CD4-positive, alpha-beta T cell treated with Interleukin-6 at 100 ng/mL for 8 hours (primary cell): ENCODE results near the gene OAS3.
"Not testable (repeated sequence)": the region's sequence is repeated elsewhere in the genome, so short reads cannot be mapped to it uniquely, and the experiment has no call there.

Experiments
- DNase-seq: peaks from one replicate; pipeline ENCODE4 v3.0.0-alpha.2; 2020; ENCODE audit warnings: mixed read lengths, low spot score

Gene OAS3

DNA sequence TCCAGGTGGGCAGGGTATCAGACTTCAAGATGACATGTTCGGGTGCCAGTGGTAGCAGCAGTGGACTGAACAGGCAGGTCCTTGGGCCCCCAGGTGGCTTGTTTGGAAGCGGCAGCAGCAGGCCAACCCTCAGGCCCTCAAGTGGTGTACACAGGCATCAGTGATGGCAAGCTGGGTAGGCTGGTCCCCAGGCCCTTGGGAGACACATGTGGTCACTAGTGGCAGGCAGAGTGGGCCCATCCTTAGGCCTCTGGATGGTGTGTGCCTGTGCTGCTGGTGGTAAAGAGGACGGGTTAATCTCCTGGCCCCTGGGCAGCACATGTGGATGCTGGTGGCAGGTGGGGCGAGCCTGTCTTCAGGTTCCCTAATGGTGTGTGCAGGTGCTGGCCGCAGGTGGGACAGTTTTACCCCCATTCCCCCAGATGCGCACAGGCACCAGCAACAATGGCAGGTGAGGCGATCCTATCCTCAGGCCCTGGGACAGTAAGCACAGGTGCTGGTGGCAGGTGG, 48.1 kb downstream of the OAS3 start:
- DNase-seq = no peak

DNA sequence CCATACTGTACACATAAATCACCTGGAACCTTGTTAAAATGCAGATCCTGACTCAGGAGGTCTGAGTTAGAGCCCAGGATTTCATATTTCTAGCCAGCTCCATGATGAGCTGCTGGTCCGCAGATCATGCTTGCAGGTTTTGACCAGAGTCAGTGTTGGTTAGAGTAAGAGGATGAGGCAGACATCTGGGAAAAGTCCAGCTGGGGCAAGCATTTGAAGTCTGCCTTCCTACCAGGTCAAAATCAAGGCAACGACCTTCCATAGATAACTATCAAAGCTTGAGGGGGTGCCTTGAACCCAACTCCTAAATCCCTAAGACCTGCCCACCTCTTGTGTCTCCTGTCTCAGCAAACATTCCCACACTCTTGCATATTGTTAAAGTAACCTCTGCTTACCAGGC, 49.3 kb downstream of the OAS3 start:
- DNase-seq = no peak

DNA sequence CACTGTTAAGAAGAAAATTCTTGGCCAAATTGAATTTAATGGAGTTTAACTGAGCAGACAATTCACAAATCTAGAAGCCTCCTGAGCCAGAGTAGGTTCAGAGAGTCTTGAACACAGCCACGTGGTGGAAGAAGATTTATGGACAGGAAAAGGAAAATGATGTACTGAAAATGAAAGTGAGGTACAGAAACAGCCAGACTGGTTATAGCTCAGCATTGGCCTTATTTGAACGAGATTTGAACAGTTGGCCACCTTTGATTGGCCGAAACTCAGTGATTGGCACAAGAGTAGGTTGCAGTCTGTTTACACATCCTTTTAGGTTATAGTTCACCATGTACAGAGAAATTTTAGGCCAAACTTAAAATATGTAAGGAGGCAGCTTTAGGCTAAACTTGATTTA, 50.0 kb downstream of the OAS3 start:
- DNase-seq = no peak

DNA sequence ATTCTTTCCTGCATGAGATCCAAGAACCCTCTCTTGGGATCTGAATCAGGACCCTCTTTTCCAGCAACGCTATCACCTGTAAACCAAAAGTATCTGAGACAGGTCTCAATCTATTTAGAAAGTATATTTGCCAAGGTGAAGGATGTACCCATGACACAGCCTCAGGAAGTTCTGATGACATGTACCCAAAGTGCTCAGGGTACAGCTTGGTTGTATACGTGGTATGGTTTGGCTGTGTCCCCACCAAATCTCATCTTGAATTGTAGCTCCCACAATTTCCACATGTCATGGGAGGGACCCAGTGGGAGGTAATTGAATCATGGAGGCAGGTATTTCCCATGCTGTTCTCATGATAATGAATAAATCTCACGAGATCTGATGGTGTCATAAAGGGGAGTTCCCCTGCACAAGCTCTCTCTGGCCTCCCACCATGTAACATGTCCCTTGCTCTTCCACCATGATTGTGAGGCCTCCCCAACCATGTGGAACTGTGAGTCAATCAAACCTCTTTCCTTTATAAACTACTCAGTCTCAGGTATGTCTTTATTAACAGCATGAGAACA, 50.6 kb downstream of the OAS3 start:
- DNase-seq = not testable (repeated sequence)

DNA sequence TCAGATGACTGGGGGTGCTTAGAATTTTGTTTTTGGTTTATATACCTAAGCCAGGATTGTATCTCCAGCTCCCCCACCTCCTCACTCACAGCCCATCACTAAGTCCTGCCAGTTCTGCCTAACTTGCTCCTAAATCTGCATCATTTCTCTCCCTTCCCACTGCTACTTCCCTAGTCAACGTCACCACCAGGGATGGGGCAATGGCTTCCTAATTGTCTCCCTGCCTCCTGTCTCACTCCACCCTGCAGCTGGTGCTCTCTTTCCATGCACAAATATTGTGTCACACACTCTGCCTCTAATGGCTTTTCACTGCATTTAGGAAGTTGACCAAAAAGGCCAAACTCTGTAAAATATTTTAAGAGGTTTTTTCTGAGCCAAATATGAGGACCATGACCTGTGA, 51.5 kb downstream of the OAS3 start:
- no peak for DNase-seq

DNA sequence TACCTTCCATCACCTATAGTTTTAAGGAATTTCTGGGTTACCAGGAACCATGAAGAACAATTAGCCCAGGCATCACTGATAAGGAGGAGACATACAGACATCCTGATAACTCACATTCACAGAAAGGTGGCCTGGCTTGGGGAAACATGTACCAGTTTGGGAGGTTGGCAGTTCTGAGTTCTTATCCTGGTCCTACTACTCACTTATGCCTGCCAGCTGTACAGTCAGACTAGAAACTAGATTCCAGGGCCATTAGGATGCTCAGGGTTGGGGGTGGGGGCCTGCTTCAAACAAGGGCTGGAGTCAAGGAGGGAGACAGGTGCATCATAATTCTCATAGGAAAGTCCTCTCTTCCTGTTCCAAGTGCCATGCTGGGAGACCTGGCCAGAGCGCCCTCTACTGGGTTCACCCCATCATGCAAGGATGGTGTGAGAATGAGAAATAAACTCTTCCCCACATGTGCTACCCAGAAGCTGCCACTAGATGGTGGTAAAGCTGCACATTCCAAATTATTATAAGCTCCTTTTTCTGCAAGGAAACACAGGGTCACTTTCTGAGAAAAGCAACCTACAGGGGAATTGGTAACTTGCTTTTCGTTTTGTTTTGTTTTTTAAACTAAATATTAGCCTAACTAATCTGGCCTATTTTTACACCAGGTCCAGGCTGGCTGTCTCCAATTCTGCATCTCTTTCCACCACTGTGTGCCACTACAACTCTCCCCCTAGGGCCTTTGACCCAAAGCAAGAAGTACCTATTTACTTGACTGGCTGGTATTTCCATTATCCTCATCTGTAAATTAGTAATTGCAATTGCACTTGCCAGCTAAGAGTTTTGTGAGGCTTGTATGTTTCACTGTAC, 54.5 kb downstream of the OAS3 start:
- peak; percentile 54 for DNase-seq

DNA sequence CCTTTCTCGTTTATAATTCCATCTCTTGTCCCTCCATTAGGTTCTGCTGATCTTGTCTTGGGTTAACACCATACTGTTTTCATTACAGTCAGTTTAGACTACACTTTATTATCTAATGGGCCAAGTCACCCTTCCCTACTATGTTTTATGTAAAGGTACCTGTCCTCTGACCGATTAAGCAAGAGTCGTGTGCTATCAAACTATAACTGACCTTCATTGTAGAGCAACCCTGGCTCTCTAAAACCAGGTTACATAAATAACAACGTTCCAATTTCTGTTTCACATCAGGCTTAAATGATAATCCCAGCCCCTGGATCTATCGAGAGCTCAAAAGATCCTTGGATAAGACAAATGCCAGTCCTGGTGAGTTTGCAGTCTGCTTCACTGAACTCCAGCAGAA, 56.7 kb downstream of the OAS3 start:
- DNase-seq = no peak

DNA sequence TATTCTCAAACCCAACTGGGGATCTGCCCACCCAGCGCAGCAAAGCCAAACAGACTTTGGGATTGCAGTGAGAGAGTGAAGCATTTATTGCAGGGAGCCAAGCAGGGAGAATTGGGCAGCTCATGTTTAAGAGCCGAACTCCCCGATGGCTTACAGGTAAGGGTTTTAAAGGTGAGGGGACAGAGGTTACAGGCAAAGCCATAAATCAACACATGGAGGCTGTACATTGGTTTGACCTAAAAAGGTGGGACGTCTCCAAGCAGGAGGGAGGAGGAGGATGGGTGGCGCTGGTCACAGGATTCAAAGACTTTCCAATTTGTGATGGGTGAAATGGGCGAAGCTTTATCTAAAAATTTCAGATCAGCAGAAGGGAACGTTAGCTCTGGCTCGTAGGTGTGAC, 58.2 kb downstream of the OAS3 start:
- no peak for DNase-seq

DNA sequence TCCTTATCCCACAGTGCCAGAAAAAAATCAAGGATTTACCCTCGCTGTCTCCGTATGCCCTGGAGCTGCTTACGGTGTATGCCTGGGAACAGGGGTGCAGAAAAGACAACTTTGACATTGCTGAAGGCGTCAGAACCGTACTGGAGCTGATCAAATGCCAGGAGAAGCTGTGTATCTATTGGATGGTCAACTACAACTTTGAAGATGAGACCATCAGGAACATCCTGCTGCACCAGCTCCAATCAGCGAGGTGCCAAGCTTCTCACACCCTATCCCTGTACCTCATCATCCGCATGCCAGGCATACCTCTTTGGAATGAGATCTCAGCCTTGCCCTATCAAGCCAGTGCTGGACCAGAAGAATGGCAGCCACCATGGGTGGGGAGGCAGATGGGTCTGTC, 59.2 kb downstream of the OAS3 start:
- no peak for DNase-seq

DNA sequence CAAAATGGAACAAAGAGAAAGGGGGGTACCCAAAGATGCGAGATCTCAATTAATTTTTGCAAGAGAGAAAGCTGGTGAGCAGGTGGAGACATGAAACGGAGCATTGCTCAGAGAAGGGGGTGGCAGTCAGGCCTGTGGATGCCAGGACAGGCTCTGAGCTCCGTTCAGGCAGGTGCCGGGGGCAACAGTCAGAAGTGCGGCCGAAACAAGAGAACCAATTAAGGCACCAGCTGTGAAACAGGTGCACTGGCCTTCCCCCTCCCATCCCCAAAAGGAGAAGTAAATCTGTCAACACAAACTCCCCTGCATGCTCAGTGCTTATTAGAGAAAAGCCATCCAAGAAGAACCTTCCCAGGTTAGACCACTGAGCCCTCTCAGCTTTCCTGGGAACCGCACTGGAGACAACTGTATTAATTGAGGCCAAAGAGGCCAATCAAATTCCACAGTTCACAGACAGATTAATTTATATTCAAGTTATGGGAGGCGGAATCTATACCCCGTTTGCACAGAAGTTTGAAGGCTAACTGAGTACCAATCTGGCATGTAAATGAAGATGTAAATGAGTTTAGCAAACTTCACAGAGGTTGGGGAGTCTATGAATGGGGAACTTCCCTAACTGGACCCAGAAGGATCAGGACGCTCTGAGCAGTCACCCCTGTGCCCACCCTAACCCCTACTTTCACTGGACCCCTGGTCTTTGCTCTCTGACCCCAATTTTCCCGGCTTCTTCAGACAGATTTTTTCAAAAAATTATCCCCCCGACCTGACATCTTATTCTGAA, 60.9 kb downstream of the OAS3 start:
- DNase-seq = no peak

DNA sequence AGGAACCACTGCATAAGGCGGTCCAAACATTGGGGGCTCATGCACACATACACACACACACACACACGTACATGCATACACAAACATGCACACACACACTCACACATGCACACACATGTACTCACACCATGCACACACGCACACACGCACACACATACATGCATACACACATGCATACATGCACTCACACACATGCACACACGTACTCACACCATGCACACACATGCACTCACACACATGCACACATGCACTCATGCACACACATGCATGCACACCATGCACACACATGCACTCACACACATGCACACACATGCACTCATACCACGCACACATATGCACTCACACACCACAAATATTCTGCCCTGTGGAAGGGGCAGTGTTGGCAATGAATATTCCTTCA, 62.2 kb downstream of the OAS3 start:
- DNase-seq = no peak

DNA sequence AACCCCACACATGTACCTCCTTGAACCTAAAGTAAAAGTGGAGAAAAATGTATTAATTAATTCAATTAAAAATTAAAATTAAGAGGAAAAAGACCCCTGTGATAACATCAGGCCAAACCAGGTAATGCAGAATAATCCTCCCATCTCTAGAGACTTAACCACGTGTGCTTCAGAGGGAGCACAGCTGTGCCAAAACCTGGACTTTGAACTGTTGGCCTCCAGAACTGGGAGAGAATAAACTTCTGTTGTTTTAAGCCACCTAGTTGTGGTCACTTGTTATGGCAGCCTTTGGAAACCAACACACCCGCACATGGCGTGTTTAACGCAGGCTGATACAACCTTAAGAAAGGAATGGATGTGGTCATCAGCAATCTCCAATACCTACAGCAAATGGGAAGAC, 63.9 kb downstream of the OAS3 start:
- DNase-seq = no peak

DNA sequence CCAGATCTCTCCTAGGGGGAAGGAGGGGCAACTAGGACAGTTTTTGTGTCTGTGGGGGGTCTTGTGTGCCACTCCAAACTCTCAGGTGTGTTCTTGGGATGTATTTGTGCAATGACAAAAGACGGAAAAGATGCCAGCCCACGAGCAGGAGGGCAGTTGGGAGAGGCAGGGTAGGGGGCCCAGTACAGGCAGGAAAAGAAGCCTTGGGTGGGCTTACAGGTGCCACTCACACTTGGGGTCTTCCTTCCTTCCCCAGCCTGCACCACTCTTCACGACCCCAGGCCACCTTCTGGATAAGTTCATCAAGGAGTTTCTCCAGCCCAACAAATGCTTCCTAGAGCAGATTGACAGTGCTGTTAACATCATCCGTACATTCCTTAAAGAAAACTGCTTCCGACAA, 64.4 kb downstream of the OAS3 start:
- DNase-seq = no peak

DNA sequence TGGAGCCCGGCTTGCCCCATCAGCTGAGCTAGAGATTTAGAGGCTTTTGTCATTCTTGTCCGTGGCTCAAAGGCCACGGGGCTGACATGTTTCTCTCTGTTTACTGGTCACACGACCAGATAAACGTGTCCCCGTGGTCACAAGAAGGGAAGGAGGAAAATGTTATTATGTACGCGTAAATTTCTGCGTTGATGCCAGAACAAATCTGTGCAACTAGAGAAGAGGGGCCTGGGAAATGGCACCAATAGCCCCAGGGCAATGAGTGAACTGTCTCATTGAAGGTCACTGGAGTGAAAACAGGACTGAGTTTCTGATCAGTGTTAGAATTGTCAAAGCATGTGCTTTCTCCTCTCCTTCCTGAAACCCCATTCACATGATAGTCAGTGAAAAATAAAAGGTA, 65.4 kb downstream of the OAS3 start:
- DNase-seq = no peak

DNA sequence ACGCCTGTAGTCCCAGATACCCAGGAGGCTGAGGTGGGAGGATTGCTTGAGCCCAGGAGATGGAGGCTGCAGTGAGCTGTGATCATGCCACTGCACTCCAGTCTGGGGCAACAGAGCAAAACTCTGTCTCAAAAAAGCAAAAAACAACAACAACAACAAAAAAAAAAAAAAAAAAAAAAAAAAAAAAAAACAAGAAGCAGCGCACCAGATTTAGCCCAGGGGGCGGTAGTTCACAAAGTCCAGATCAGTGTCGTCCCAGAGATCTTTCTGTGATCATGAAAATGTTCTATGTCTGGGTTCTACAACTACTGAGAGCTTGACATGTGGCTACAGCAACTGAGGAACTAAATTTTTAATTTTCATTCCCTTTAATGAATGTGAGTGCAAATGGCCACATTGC, 67.5 kb downstream of the OAS3 start:
- no peak for DNase-seq

DNA sequence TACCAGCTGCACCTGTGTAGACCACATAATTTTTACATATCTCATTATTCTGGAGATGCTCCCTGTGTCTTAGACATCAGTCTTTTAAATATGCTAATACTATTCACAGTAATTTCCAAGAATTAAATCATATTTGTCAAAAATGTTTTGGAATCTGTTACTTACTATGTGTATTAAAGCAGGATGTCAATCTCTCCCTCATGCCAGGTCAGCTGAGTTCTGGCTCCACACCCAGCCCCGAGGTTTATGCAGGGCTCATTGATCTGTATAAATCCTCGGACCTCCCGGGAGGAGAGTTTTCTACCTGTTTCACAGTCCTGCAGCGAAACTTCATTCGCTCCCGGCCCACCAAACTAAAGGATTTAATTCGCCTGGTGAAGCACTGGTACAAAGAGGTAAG, 67.9 kb downstream of the OAS3 start:
- DNase-seq = no peak

DNA sequence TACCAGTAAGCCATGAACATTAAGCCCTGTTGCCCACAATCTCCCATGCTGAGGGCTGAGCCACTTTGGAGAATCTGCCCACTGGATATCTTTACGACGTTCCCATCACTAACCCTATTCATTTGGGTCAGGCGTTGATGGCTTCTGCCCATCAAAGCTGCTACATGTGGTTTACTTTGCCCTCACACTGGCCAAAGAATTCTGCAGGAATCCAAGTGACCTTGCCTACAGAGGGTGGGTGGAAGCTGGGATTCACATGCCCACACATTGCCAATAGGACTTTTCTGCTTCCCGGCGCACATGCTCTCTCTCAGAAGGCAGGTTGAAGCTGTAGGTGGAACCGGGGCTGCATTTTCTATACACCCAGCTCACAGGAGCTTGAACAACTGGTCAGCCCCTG, 68.4 kb downstream of the OAS3 start:
- no peak for DNase-seq

DNA sequence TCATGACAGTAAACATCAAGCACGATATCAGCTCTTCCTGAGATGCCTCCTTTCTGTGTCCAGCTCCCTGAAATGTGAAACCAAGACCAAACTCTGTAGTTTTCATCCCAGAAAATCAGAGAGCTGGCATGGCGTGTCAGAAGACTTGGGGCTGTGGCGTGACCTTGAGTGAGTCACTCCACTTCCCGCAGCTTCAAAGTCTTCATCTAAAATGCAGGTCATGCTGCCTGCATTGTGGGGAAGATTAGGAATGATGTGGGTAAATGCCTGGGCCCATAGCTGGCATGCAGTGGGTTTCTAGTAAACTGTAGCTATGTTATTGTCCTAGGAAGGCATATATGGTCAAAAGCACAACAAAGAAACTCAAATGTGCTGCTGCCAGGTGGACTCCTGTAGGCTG, 68.9 kb downstream of the OAS3 start:
- DNase-seq = no peak

DNA sequence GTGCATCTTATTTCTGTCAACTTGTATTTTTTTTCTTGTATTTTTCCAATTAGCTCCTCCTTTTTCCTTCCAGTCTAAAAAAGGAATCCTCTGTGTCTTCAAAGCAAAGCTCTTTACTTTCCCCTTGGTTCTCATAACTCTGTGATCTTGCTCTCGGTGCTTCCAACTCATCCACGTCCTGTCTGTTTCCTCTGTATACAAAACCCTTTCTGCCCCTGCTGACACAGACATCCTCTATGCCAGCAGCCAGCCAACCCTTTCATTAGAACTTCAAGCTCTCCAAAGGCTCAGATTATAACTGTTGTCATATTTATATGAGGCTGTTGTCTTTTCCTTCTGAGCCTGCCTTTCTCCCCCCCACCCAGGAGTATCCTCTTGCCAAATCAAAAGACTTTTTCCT, 72.4 kb downstream of the OAS3 start:
- no peak for DNase-seq

DNA sequence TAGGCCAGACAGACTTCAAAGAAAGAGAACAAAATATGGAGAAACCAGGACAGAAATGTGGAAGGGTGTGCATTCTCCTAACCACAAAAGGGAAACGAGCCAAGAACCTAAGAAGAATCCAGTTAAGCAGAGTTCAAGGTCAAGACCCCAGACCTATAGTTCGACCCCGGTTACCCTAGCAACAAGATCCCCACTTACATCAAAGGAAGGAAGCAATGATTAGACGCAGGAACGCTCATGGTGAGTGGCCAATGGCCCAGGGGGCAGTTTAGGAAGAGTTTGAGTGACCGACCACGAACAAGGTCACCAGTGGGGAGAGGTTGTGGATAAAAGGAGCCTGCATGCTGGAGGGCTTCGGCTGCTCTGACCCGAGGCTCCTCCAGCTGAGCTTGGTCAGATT, 76.3 kb downstream of the OAS3 start:
- DNase-seq = no peak

DNA sequence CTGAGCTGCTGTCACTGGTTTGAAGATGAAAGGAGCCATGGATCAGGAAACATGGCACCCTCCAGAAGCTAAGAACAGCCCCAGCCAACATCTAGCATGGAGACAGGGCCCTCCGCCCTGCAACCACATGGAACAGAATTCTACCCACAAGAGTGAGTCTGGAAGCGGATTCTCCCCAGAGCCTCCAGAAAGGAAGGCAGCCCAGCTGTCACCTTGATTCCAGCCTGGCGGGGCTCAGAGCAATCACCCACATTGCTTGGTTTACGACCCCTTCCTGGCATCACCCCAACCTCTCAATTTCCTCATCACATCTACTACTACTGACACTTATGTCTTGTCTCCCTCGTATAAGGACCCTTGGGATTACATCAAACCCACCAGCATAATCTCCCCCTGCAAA, 78.5 kb downstream of the OAS3 start:
- DNase-seq = no peak

DNA sequence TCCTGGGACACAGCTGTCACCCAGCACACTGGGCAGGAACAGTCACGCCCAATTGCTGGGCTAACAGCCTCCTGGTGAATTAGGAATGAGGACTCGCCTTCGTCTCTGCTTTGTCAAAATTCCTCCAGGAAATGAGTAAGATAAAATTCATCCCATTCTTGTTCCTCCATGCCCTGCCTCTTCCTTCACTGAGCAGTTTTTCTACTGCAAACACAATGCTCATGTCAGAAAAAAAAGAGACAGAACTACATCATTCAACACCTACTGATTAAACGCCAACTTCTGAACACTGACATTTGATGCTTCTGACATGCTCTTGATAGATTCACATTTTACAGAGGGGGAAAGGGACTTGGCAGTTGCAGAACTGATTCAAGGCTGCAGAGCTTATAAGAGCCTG, 80.8 kb downstream of the OAS3 start:
- DNase-seq = no peak

DNA sequence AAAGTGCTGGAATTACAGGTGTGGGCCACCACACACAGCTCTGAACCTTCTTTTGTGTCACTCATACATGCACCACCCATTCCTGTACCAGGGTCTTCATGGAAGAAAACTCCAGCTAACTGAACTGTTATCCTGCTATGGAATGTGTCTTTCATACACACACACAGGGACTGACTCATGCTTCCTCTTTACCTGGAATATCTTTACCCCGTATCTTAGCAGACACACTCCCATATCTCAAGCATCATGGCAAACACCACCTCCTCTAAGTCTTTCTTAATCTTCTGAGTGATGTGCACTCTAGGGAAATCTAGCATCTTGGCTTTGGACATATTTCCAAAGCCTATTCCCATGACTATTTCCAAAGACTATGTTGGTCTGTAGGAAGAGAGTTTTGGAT, 83.2 kb downstream of the OAS3 start:
- no peak for DNase-seq
